Aorta (tissue), 5 donors: ENCODE measurements around the gene PRR14L. TPM values are rescaled to one million over a fixed set of nuclear protein-coding genes. Genes with fewer than 3 reads are reported as not detected.
A peak's percentile ranks its signal among the peaks of the same experiment; 100 is the strongest.

Experiments
- ATAC-seq: fragments of 200-7000 bp; cut with Tn5 transposase; one replicate; pipeline ENCODE4 v1.9.1; 2022; ENCODE audit warnings: moderate library complexity; ENCODE audit not compliant: low FRiP score
- DNase-seq, 2 donors: peaks; one replicate each; pipeline ENCODE4 v3.0.0-alpha.2; 2020
- H3K27ac ChIP-seq, 2 donors: one replicate each; pipeline ENCODE4 v1.5.1; 2013; ENCODE audit warnings: low read length in 2 of 2, mild to moderate bottlenecking in 2 of 2, moderate library complexity in 2 of 2, control low read depth in 1 of 2, inconsistent platforms in 1 of 2, low read depth in 1 of 2
- H3K27me3 ChIP-seq, 2 donors: one replicate each; pipeline ENCODE4 v1.6.1; 2013; ENCODE audit warnings: control low read depth in 1 of 2, low read length in 1 of 2, mild to moderate bottlenecking in 1 of 2, moderate library complexity in 1 of 2; ENCODE audit not compliant: insufficient read depth in 2 of 2, control insufficient read depth in 1 of 2
- H3K36me3 ChIP-seq, 2 donors: one replicate each; pipeline ENCODE4 v1.6.1; 2013; ENCODE audit warnings: control low read depth in 1 of 2, low read length in 1 of 2, mild to moderate bottlenecking in 1 of 2; ENCODE audit not compliant: insufficient read depth in 2 of 2, control insufficient read depth in 1 of 2
- H3K4me1 ChIP-seq, 2 donors: one replicate each; pipeline ENCODE4 v1.6.1; 2013; ENCODE audit warnings: low read length in 2 of 2, control low read depth in 1 of 2, mild to moderate bottlenecking in 1 of 2, moderate library complexity in 1 of 2; ENCODE audit not compliant: insufficient read depth in 2 of 2, control insufficient read depth in 1 of 2
- H3K4me3 ChIP-seq, 2 donors: one replicate each; pipeline ENCODE4 v1.5.1; 2013; ENCODE audit warnings: low read length in 2 of 2, control low read depth in 1 of 2, mild to moderate bottlenecking in 1 of 2
- H3K9me3 ChIP-seq: one replicate; pipeline ENCODE4 v1.6.1; 2013; ENCODE audit warnings: mild to moderate bottlenecking, low read length; ENCODE audit not compliant: control insufficient read depth
- WGBS, 2 donors: extraction: QIAGEN DNeasy Blood & Tissue Kit; methylation state at CpG; one replicate each; pipeline ENCODE4 v1.1.7; 2013; 5-methylcytosine and 5-hydroxymethylcytosine counted together
- intact Hi-C, 2 donors: fragments of 100-400 bp; cut with DNase I; formaldehyde crosslinking; loops; one replicate each; pipeline versions ENCODE4 v1.14.2 to v1.15.0; 2022
- polyA plus RNA-seq, 2 donors: library from polyadenylated mRNA; stranded (reverse); fragments of 200-250 nt; gene quantifications; one replicate each; pipeline ENCODE4 v1.2.3, GENCODE V29; 2013
- total RNA-seq, 2 donors: library from RNA; stranded (reverse); fragmentation: NEBNext Ultra II Directional; extraction: Animal tissue kit (Norgen Biotek cat#: 25700); gene quantifications; one replicate each; pipeline ENCODE4 v1.2.1, GENCODE V29; 2021
- donor health status: healthy with polysubstance abuse.
- donor health status: Bipolar disorder and iron deficiency.
- donor health status: DM: no; HTN: no; CAD: no.
- donor health status: DM: no; HTN: no; CAD: no.
- donor health status: DM: yes; HTN: yes; CAD: no.

Gene PRR14L
- total and polyA plus RNA-seq, 4 donors, result 3.5 to 44.1 (median 22.1) TPM

GRCh38 chr22:31650391-31650790 is 99.5 kb downstream of the PRR14L start:
- 66 to 68% methylated on average over 6 of the region's 6 CpGs for WGBS, 2 donors
- no peak for ATAC-seq
- Histone ChIP-seq H3K36me3 (peaks cover 4 to 6% of the 10 kb centered on the region in 2 donors), H3K27me3 (no peaks in the 10 kb centered on the region), H3K27ac (no peak overlapping the region), H3K4me3 (no peak overlapping the region), H3K4me1 (peaks cover 0 to 1% of the 10 kb centered on the region in 2 donors), H3K9me3 (no peaks in the 10 kb centered on the region)
- DNase-seq, result peak in 1 of 2 donors; percentile 22
- intact Hi-C loops, result no loop called here

DNA sequence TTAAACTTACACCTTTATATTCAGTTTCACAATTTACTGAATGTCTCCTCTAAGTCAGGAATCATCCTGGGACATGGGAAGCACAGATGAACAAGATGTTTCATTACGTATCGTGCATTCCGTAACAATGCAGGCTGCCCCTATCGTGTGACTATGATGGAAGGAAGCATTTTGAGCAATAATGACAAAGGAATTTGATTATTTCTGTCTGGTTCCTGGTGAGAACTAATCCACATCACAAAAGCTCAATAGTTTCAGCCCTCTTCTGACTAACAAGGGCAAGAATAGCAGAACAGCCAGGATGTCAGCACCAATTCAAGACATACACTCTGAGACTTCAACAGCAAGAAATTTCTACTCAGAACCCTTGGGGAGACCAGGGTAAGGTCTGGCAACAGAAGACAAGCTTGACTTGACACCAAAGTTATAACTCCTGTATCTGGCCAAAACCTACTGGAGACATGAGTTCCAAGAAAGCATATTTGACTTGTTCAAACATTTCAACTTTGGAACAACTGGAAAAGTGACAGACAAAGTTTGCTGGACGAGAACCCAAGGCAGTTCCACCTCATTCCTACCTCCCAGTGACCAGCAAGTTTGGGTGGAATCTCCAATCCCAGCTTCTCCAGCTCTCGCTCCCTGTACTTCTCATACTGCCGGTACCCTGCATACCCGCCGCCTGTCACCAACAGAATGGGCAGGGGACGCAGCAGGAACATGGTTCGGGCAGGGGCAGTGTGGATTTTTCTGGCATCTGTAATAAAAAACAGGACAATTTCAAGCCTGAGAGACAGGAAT is 102.2 kb downstream of the PRR14L start:
- Histone ChIP-seq H3K27ac (no peak overlapping the region), H3K4me3 (no peak overlapping the region), H3K36me3 (peaks cover 4% of the 10 kb centered on the region in 2 donors), H3K27me3 (no peaks in the 10 kb centered on the region), H3K9me3 (no peaks in the 10 kb centered on the region), H3K4me1 (no peaks in the 10 kb centered on the region)
- ATAC-seq, result no peak
- 81 to 82% methylated on average over 11 of the region's 11 CpGs for WGBS, 2 donors
- intact Hi-C loops, result no loop called here
- DNase-seq, result no peak

DNA sequence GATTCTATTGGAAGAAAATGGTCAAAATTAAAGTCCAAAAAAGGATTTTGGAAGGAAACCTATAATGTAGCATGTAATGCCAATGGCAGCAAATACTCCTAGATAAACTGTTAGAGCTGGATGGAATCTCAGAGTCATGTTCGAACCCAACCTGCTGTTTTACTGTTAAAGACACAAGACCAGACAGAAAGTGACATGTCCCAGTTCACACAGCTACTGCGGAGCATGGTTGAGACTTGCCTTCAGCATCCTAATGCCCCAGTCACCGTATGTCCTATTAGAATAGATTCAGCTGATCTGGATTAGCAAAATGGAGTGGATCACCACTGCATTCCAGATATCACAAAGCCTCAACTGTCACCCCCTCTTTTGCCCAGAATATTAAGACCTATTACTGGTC is 102.9 kb downstream of the PRR14L start:
- 92 to 93% methylated on average over 3 of the region's 3 CpGs for WGBS, 2 donors
- no peaks in the 10 kb centered on the region for H3K4me1 ChIP-seq
- no peak overlapping the region for H3K27ac ChIP-seq
- H3K27me3 ChIP-seq, result no peaks in the 10 kb centered on the region
- H3K9me3 ChIP-seq, result no peaks in the 10 kb centered on the region
- DNase-seq (no peak), ATAC-seq (no peak)
- peaks cover 4% of the 10 kb centered on the region in 2 donors for H3K36me3 ChIP-seq
- H3K4me3 ChIP-seq, result no peak overlapping the region
- intact Hi-C loops, result no loop called here

DNA sequence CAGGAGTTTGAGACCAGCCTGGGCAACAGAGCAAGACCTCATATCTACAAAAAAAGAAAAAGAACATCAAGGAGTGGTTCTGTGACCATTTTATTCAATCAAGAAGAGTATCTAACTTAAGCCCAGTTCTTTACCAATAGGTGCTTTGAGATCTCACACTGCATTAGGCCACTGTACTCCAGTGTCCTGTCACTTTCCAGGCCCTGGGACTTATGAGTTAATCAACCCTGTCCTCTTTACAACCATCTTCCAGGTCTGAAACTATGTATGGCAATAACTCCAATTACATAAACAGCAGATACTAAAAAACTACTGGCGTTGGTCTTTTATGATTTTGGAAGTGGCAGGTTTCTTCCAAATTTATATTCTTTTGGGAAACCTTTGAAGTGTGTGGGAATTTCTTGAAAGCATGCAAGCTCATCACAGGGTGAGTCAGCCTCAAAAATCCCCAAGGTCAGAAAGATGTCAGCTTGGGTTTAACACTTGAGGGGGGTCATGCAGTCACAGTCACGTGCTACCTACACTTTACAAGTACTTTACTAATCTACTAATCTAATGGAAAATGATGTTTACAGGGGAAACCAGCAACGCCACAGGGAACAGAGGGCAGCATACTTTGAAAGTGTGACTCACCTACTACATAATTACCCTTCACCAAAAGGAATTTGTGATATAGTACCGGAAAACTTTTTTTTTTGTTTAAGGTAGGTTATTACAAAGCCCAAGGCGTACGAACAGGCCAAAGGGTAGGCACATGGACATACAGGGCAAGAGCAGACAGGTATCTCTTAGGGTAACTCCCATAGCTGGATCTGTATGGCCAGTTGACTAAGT is 103.5 kb downstream of the PRR14L start:
- Histone ChIP-seq H3K36me3 (peaks cover 4% of the 10 kb centered on the region in 2 donors), H3K4me1 (no peaks in the 10 kb centered on the region), H3K9me3 (no peaks in the 10 kb centered on the region), H3K27me3 (no peaks in the 10 kb centered on the region), H3K4me3 (no peak overlapping the region), H3K27ac (no peak overlapping the region)
- no peak for ATAC-seq
- intact Hi-C loops, result no loop called here
- peak in 1 of 2 donors; percentile 17 for DNase-seq
- 77 to 81% methylated on average over 6 of the region's 6 CpGs for WGBS, 2 donors

DNA sequence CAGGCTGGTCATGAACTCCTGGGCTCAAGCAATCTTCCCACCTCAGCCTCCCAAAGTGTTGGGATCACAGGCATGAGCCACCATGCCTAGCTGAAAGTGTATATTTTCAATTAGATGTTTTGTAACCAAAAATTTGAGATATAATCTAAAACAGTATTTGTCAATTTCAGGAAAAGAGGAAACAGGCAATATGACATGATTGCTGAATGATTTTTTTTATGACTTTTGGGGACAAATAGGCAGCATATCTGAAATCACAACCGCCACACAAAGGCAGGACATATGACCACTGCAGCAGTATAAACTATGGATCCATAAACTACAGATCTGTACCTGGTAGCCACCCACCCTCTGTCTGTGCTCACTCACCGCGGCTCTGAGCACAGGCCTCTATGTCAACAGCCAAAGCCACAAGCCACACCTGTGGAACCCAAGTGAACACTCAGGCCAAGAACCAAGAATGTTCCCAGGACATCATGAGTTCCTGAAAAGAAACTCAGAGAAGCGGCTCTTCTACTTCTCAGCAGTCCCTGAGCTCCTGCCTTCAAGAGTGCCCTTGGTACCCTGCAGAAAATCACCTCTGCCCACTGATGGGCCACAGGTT is 110.4 kb downstream of the PRR14L start:
- Histone ChIP-seq H3K36me3 (no peaks in the 10 kb centered on the region), H3K27ac (no peak overlapping the region), H3K9me3 (no peaks in the 10 kb centered on the region), H3K4me3 (no peak overlapping the region), H3K4me1 (no peaks in the 10 kb centered on the region), H3K27me3 (no peaks in the 10 kb centered on the region)
- 91 to 92% methylated on average over 4 of the region's 4 CpGs for WGBS, 2 donors
- ATAC-seq (no peak), DNase-seq (no peak)
- intact Hi-C loops, result no loop called here

- H3K4me3 ChIP-seq, result no peak overlapping the region
- no peaks in the 10 kb centered on the region for H3K9me3 ChIP-seq
- ATAC-seq (peak; percentile 56), DNase-seq (peak in 1 of 2 donors; percentile 77)
- H3K27ac ChIP-seq, result peak overlapping the region in 1 of 2 donors; percentile 5
- H3K4me1 ChIP-seq, result no peaks in the 10 kb centered on the region
- H3K27me3 ChIP-seq, result no peaks in the 10 kb centered on the region
- intact Hi-C loops, result no loop called here
- no peaks in the 10 kb centered on the region for H3K36me3 ChIP-seq
- 49 to 50% methylated on average over 15 of the region's 15 CpGs for WGBS, 2 donors
These were observed 111.9 kb downstream of the PRR14L start for GRCh38 chr22:31637891-31638618.

DNA sequence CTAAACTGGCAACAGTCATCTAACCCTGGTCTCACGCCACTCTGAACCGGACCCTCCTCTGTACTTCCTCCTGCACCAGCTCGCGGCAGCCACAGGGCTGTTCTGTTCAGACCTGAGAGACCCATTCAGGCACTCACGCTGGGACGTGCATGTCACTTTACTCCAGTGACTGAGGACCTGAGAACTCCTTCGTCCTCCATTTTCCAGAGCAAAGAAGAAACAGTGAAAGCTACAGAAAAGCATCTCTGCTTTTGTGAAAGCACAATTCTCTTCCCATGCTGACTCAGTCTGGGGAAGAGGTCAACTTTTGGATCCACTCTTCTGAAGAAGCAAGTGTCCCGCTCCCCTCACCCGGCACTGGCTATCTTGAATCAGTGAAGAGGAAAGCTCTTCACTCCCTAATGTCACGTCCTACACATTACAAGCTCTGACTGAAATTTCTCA is 112.5 kb downstream of the PRR14L start:
- ATAC-seq (peak; percentile 54), DNase-seq (no peak)
- Histone ChIP-seq H3K4me1 (no peaks in the 10 kb centered on the region), H3K4me3 (no peak overlapping the region), H3K27ac (no peak overlapping the region), H3K36me3 (no peaks in the 10 kb centered on the region), H3K27me3 (no peaks in the 10 kb centered on the region), H3K9me3 (no peaks in the 10 kb centered on the region)
- intact Hi-C loops, result no loop called here
- 74 to 80% methylated on average over 10 of the region's 10 CpGs for WGBS, 2 donors

GRCh38 chr22:31635638-31636306 is 114.2 kb downstream of the PRR14L start:
- Histone ChIP-seq H3K27ac (no peak overlapping the region), H3K27me3 (no peaks in the 10 kb centered on the region), H3K4me3 (no peak overlapping the region), H3K4me1 (no peaks in the 10 kb centered on the region), H3K9me3 (no peaks in the 10 kb centered on the region), H3K36me3 (no peaks in the 10 kb centered on the region)
- intact Hi-C loops, result no loop called here
- ATAC-seq, result no peak
- 92 to 94% methylated on average over 13 of the region's 13 CpGs for WGBS, 2 donors
- DNase-seq, result no peak
